ENCODE measurements around the gene SSNA1. TPM values are rescaled to one million over a fixed set of nuclear protein-coding genes. Genes with fewer than 3 reads are reported as not detected.
A peak's percentile ranks its signal among the peaks of the same experiment; 100 is the strongest.

The SSNA1 gene
- total and polyA plus RNA-seq, 9 of the 15 experiments (the other 6 are each of a cell fraction or from before 2014, with no cell fraction given): 1.9 to 130 (median 57.1) TPM

GRCh38 chr9:137220317-137221094 is 32.0 kb downstream of the SSNA1 start:
- Histone ChIP-seq H3K4me3 (no peak overlapping the region), H3K79me2 (ENCODE audit: control insufficient read depth, insufficient read depth, low read length) (peaks cover 18% of the 10 kb centered on the region; the same call in 2 of the 3 replicates), H3K4me2 (ENCODE audit: insufficient read depth, low read length) (no peak overlapping the region), H3K36me3 (ENCODE audit: control insufficient read depth, insufficient read depth, low read length) (peaks cover 16% of the 10 kb centered on the region; the same call in 1 of the 3 replicates), H3K27ac (ENCODE audit: extremely low read depth, low read depth, low read length) (no peak overlapping the region), H3K9me3 (replicated peaks; ENCODE audit: control insufficient read depth, insufficient read depth, low read depth, low read length) (no peaks in the 10 kb centered on the region), H3K4me1 (replicated peaks in 1 of 2; ENCODE audit: control insufficient read depth in 2 of 2, insufficient read depth in 2 of 2, low read length in 2 of 2) (peaks cover 34 to 93% of the 10 kb centered on the region in 2 experiments), H2AFZ (ENCODE audit: low read depth, low read length) (no peak overlapping the region), H4K20me1 (replicated peaks; ENCODE audit: control insufficient read depth, insufficient read depth, low read length) (no peaks in the 10 kb centered on the region), H3K9ac (ENCODE audit: insufficient read depth in 1 of 2, low read depth in 2 of 2, low read length in 2 of 2) (peak overlapping the region in 1 of 2 experiments; percentile 77; a peak in 1 of 4 replicates), H3K9me1 (ENCODE audit: control insufficient read depth, insufficient read depth, low read length) (no peaks in the 10 kb centered on the region), H3K27me3 (ENCODE audit: control insufficient read depth in 2 of 2, insufficient read depth in 2 of 2, low read length in 2 of 2) (no peaks in the 10 kb centered on the region)
- BruUV-seq (replicated peaks): no TSS peak
- ATAC-seq: no peak
- no peak for FAIRE-seq
- TF ChIP-seq RBFOX2 (IDR thresholded peaks at IDR 0.05; ENCODE audit: low read depth, low read length) (peak; percentile 39; the same call in 1 of the 2 replicates), ZBTB33 (CRISPR knock-in tag; IDR thresholded peaks at IDR 0.05) (peak; percentile 98), BRD9 (IDR thresholded peaks at IDR 0.05; ENCODE audit: low read depth, partially characterized antibody) (no peak), PRPF4 (IDR thresholded peaks at IDR 0.05; ENCODE audit: insufficient read depth, low read depth, low read length, poor library complexity, severe bottlenecking) (no peak), ZBTB7A (IDR thresholded peaks at IDR 0.05; ENCODE audit: borderline replicate concordance, control insufficient read depth, low read depth, low read length) (0 out of 2 replicates have a peak, but pooled peaks have one; percentile 14), MAX (CRISPR knock-in tag; IDR thresholded peaks at IDR 0.05) (peak; percentile 50; the same call in 1 of the 2 replicates), KAT2B (IDR thresholded peaks at IDR 0.05; ENCODE audit: low read depth, low read length) (no peak), RBM22 (IDR thresholded peaks at IDR 0.05; ENCODE audit: low read depth, low read length, poor library complexity, severe bottlenecking) (peak; percentile 56), POLR2G (IDR thresholded peaks at IDR 0.05; ENCODE audit: low read depth, low read length) (peak; percentile 71), IRF2 (CRISPR knock-in tag; IDR thresholded peaks at IDR 0.05) (no peak), HNRNPK (IDR thresholded peaks at IDR 0.05; ENCODE audit: low read depth, low read length, poor library complexity, severe bottlenecking) (no peak)
- POLR2A ChIA-PET: interaction anchor here (0.9 to 2.1 kb wide), 5 partner anchors 12 to 32 kb away, joined by 3 to 6 read pairs (median 4); partner anchors contain the start of genes ANAPC2, SSNA1 and TUBB4B
- intact Hi-C loops (cut with micrococcal nuclease) (no loop called here), in situ Hi-C loops (cut with MboI) (no loop called here)
- WGBS (ENCODE audit: insufficient coverage, low coverage, missing lambda C conversion rate): 89% methylated on average over 43 of the region's 52 CpGs
- CTCF ChIA-PET (ENCODE audit: low intra/inter-chr PET ratio): no interaction called here
- DNase-seq (ENCODE audit: extremely low read depth in 1 of 4, low spot score in 3 of 4): no peak
